ENCODE measurements around the gene HK1.

The HK1 gene

GRCh38 chr10:69253171-69253570 is 25.1 kb upstream of the HK1 start:
- Histone ChIP-seq H3K9ac (ENCODE audit: low read length) (no peak overlapping the region), H3K9me3 (replicated peaks; ENCODE audit: insufficient read depth, low read length) (no peaks in the 10 kb centered on the region), H3K27me3 (replicated peaks; ENCODE audit: insufficient read depth, low read length) (no peaks in the 10 kb centered on the region), H3K4me1 (ENCODE audit: low read length) (no peaks in the 10 kb centered on the region), H2AFZ (ENCODE audit: low read length) (no peak overlapping the region), H3K9me2 (replicated peaks; ENCODE audit: insufficient read depth, low read length) (no peaks in the 10 kb centered on the region), H3K4me2 (ENCODE audit: low read depth, low read length) (no peak overlapping the region), H3K4me3 (ENCODE audit: low read length) (no peak overlapping the region), H3K27ac (ENCODE audit: low read length) (no peak overlapping the region), H3K79me2 (ENCODE audit: low read length) (no peaks in the 10 kb centered on the region), H3F3A (ENCODE audit: insufficient read depth, low read length) (no peaks in the 10 kb centered on the region), H3K36me3 (replicated peaks; ENCODE audit: insufficient read depth, low read length) (no peaks in the 10 kb centered on the region), H4K20me1 (ENCODE audit: insufficient read depth, low read length) (no peaks in the 10 kb centered on the region)
- TF ChIP-seq EZH2phosphoT487 (IDR thresholded peaks at IDR 0.05; ENCODE audit: low read length) = no peak
- TF ChIP-seq CTCF (IDR thresholded peaks at IDR 0.05; ENCODE audit: low read length) = no peak
- TF ChIP-seq EZH2 (optimal IDR thresholded peaks at IDR 0.05; ENCODE audit: low read depth, low read length) = no peak
- no peak for DNase-seq

GRCh38 chr10:69254877-69255276 is 23.4 kb upstream of the HK1 start:
- H4K20me1 ChIP-seq (ENCODE audit: insufficient read depth, low read length) = no peaks in the 10 kb centered on the region
- no peaks in the 10 kb centered on the region for H3K27me3 ChIP-seq (replicated peaks; ENCODE audit: insufficient read depth, low read length)
- no peak overlapping the region for H2AFZ ChIP-seq (ENCODE audit: low read length)
- no peaks in the 10 kb centered on the region for H3F3A ChIP-seq (ENCODE audit: insufficient read depth, low read length)
- TF ChIP-seq CTCF (IDR thresholded peaks at IDR 0.05; ENCODE audit: low read length) (no peak), EZH2 (optimal IDR thresholded peaks at IDR 0.05; ENCODE audit: low read depth, low read length) (no peak), EZH2phosphoT487 (IDR thresholded peaks at IDR 0.05; ENCODE audit: low read length) (no peak)
- H3K4me3 ChIP-seq (ENCODE audit: low read length) = no peak overlapping the region
- H3K4me2 ChIP-seq (ENCODE audit: low read depth, low read length) = no peak overlapping the region
- H3K9ac ChIP-seq (ENCODE audit: low read length) = no peak overlapping the region
- no peak for DNase-seq
- no peaks in the 10 kb centered on the region for H3K9me3 ChIP-seq (replicated peaks; ENCODE audit: insufficient read depth, low read length)
- H3K36me3 ChIP-seq (replicated peaks; ENCODE audit: insufficient read depth, low read length) = no peaks in the 10 kb centered on the region
- no peaks in the 10 kb centered on the region for H3K4me1 ChIP-seq (ENCODE audit: low read length)
- H3K27ac ChIP-seq (ENCODE audit: low read length) = no peak overlapping the region
- H3K9me2 ChIP-seq (replicated peaks; ENCODE audit: insufficient read depth, low read length) = no peaks in the 10 kb centered on the region
- no peaks in the 10 kb centered on the region for H3K79me2 ChIP-seq (ENCODE audit: low read length)

GRCh38 chr10:69259547-69260243 is 18.6 kb upstream of the HK1 start:
- Histone ChIP-seq H3K4me3 (ENCODE audit: low read length) (no peak overlapping the region), H3K4me2 (ENCODE audit: low read depth, low read length) (no peak overlapping the region), H3K79me2 (ENCODE audit: low read length) (no peaks in the 10 kb centered on the region), H3K36me3 (replicated peaks; ENCODE audit: insufficient read depth, low read length) (no peaks in the 10 kb centered on the region), H3K9ac (ENCODE audit: low read length) (no peak overlapping the region), H3K27ac (ENCODE audit: low read length) (no peak overlapping the region), H4K20me1 (ENCODE audit: insufficient read depth, low read length) (no peaks in the 10 kb centered on the region), H3F3A (ENCODE audit: insufficient read depth, low read length) (no peaks in the 10 kb centered on the region), H3K9me3 (replicated peaks; ENCODE audit: insufficient read depth, low read length) (no peaks in the 10 kb centered on the region), H3K4me1 (ENCODE audit: low read length) (no peaks in the 10 kb centered on the region), H2AFZ (ENCODE audit: low read length) (no peak overlapping the region), H3K9me2 (replicated peaks; ENCODE audit: insufficient read depth, low read length) (no peaks in the 10 kb centered on the region), H3K27me3 (replicated peaks; ENCODE audit: insufficient read depth, low read length) (no peaks in the 10 kb centered on the region)
- TF ChIP-seq EZH2phosphoT487 (IDR thresholded peaks at IDR 0.05; ENCODE audit: low read length) = no peak
- no peak for TF ChIP-seq EZH2 (optimal IDR thresholded peaks at IDR 0.05; ENCODE audit: low read depth, low read length)
- no peak for DNase-seq

GRCh38 chr10:69261184-69261583 is 17.1 kb upstream of the HK1 start:
- H3F3A ChIP-seq (ENCODE audit: insufficient read depth, low read length) = no peaks in the 10 kb centered on the region
- H4K20me1 ChIP-seq (ENCODE audit: insufficient read depth, low read length) = no peaks in the 10 kb centered on the region
- H3K27me3 ChIP-seq (replicated peaks; ENCODE audit: insufficient read depth, low read length) = no peaks in the 10 kb centered on the region
- no peaks in the 10 kb centered on the region for H3K9me2 ChIP-seq (replicated peaks; ENCODE audit: insufficient read depth, low read length)
- no peaks in the 10 kb centered on the region for H3K36me3 ChIP-seq (replicated peaks; ENCODE audit: insufficient read depth, low read length)
- no peaks in the 10 kb centered on the region for H3K4me1 ChIP-seq (ENCODE audit: low read length)
- TF ChIP-seq EZH2phosphoT487 (IDR thresholded peaks at IDR 0.05; ENCODE audit: low read length) = no peak
- TF ChIP-seq EZH2 (optimal IDR thresholded peaks at IDR 0.05; ENCODE audit: low read depth, low read length) = no peak
- no peak for TF ChIP-seq CTCF (IDR thresholded peaks at IDR 0.05; ENCODE audit: low read length)
- DNase-seq = no peak
- no peaks in the 10 kb centered on the region for H3K79me2 ChIP-seq (ENCODE audit: low read length)
- H3K4me3 ChIP-seq (ENCODE audit: low read length) = no peak overlapping the region
- H3K4me2 ChIP-seq (ENCODE audit: low read depth, low read length) = no peak overlapping the region
- no peak overlapping the region for H2AFZ ChIP-seq (ENCODE audit: low read length)
- H3K27ac ChIP-seq (ENCODE audit: low read length) = no peak overlapping the region
- H3K9ac ChIP-seq (ENCODE audit: low read length) = no peak overlapping the region
- H3K9me3 ChIP-seq (replicated peaks; ENCODE audit: insufficient read depth, low read length) = no peaks in the 10 kb centered on the region

Measured in MM.1S (cell line).